Measurements from ENCODE around the gene UGT2B10.

GRCh38 chr4:68878048-68878447 lies 62.3 kb downstream of the UGT2B10 start:
- TF ChIP-seq CTCF (IDR thresholded peaks at IDR 0.05; ENCODE audit: borderline replicate concordance, extremely low read depth, low read length, poor library complexity, severe bottlenecking) (no peak), EZH2 (IDR thresholded peaks at IDR 0.05; ENCODE audit: borderline replicate concordance, low read depth, low read length, severe bottlenecking) (no peak)

All from DND-41 (cell line).